Mucosa of descending colon (tissue), 3 donors: ENCODE results near the gene STMN1. TPM values are rescaled to one million over a fixed set of nuclear protein-coding genes. Genes with fewer than 3 reads are reported as not detected.

Source experiments
- ATAC-seq: fragments of 200-7000 bp; cut with Tn5 transposase; one replicate; pipeline ENCODE4 v1.9.1; 2020; ENCODE audit warnings: mild to moderate bottlenecking, moderate library complexity
- DNase-seq, 3 donors: peaks; one replicate each; pipeline ENCODE4 v3.0.0-alpha.2; 2020
- H3K36me3 ChIP-seq: fragments of 200-600 bp; one replicate; pipeline ENCODE4 v1.8.0; 2021; ENCODE audit warnings: low read depth, mild to moderate bottlenecking
- H3K4me1 ChIP-seq: fragments of 200-600 bp; one replicate; pipeline ENCODE4 v1.8.0; 2021; ENCODE audit warnings: low read depth, mild to moderate bottlenecking
- H3K4me3 ChIP-seq: fragments of 200-600 bp; one replicate; pipeline ENCODE4 v1.8.0; 2021; ENCODE audit warnings: mild to moderate bottlenecking
- H3K9me3 ChIP-seq: fragments of 200-600 bp; one replicate; pipeline ENCODE4 v1.8.0; 2021; ENCODE audit warnings: mild to moderate bottlenecking
- CTCF ChIP-seq: fragments of 200-600 bp; IDR thresholded peaks from one replicate; pipeline ENCODE4 v1.8.0; 2022; ENCODE audit warnings: antibody characterized with exemption, mild to moderate bottlenecking
- intact Hi-C, 2 donors: fragments of 100-400 bp; cut with DNase I in 1 of 2; cut with micrococcal nuclease in 1 of 2; formaldehyde crosslinking; loops; one replicate each; pipeline versions ENCODE4 v1.11.0 to v1.11.1; 2022; cut with DNase I, micrococcal nuclease
- total RNA-seq, 3 donors: library from RNA; stranded (reverse); fragmentation: NEBNext Ultra II Directional in 2 of 3; extraction: Animal tissue kit (Norgen Biotek cat#: 25700) in 2 of 3; gene quantifications; one replicate each; pipeline versions ENCODE4 v1.2.1 to v1.2.4, GENCODE V29; 2021 to 2023
- donor health status: DM: no; HTN: no; CAD: no; lungs with moderate emphysema.
- donor health status: DM: no; HTN: no; CAD: no.
- donor health status: DM: no; HTN: yes; CAD: no.

STMN1 gene
- total RNA-seq, 3 donors from 2014 or later = 32.6 to 103 (median 52.6) TPM

GRCh38 chr1:25871086-25871703, 35.0 kb downstream of the STMN1 start:
- Histone ChIP-seq H3K4me3 (no peak overlapping the region), H3K36me3 (no peaks in the 10 kb centered on the region), H3K4me1 (peaks cover 47% of the 10 kb centered on the region), H3K9me3 (no peaks in the 10 kb centered on the region)
- peak; percentile 44 for ATAC-seq
- DNase-seq = peak in 2 of 3 donors; percentile 26 to 43
- TF ChIP-seq CTCF = no peak
- intact Hi-C loops = no loop called here

GRCh38 chr1:25870614-25871013, 35.6 kb downstream of the STMN1 start:
- H3K4me3 ChIP-seq = no peak overlapping the region
- no peak for DNase-seq
- intact Hi-C loops = no loop called here
- peaks cover 43% of the 10 kb centered on the region for H3K4me1 ChIP-seq
- H3K9me3 ChIP-seq = no peaks in the 10 kb centered on the region
- H3K36me3 ChIP-seq = no peaks in the 10 kb centered on the region
- no peak for ATAC-seq
- TF ChIP-seq CTCF = no peak

- intact Hi-C loops = no loop called here
- DNase-seq (no peak), ATAC-seq (no peak)
- Histone ChIP-seq H3K4me3 (no peak overlapping the region), H3K36me3 (no peaks in the 10 kb centered on the region), H3K4me1 (peaks cover 42% of the 10 kb centered on the region), H3K9me3 (no peaks in the 10 kb centered on the region)
- TF ChIP-seq CTCF = no peak
These were observed 36.2 kb downstream of the STMN1 start for GRCh38 chr1:25869909-25870606.

GRCh38 chr1:25867210-25867991, 38.8 kb downstream of the STMN1 start:
- TF ChIP-seq CTCF = no peak
- no peaks in the 10 kb centered on the region for H3K9me3 ChIP-seq
- peak; percentile 69 for ATAC-seq
- H3K4me3 ChIP-seq = no peak overlapping the region
- peaks cover 27% of the 10 kb centered on the region for H3K4me1 ChIP-seq
- intact Hi-C loops = no loop called here
- no peaks in the 10 kb centered on the region for H3K36me3 ChIP-seq
- DNase-seq = no peak

- intact Hi-C loops = no loop called here
- no peak for ATAC-seq
- Histone ChIP-seq H3K9me3 (no peaks in the 10 kb centered on the region), H3K4me1 (peaks cover 21% of the 10 kb centered on the region), H3K36me3 (no peaks in the 10 kb centered on the region), H3K4me3 (no peak overlapping the region)
- no peak for TF ChIP-seq CTCF
- no peak for DNase-seq
These were observed 39.9 kb downstream of the STMN1 start for GRCh38 chr1:25866288-25866687.
